Mesothelial cell of epicardium (in vitro differentiated cells): ENCODE data around the gene RAPGEF4. TPM values are rescaled to one million over a fixed set of nuclear protein-coding genes. Genes with fewer than 3 reads are reported as not detected.
"Not testable (repeated sequence)": the region's sequence is repeated elsewhere in the genome, so short reads cannot be mapped to it uniquely, and the experiment has no call there.

Experiments
- DNase-seq, 2 experiments: peaks; one replicate each; pipeline ENCODE4 v3.0.0; 2021; ENCODE audit warnings: low spot score in 2 of 2; ENCODE audit not compliant: unreplicated experiment in 2 of 2
- H3K27ac Mint-ChIP-seq: 2 replicates; pipeline ENCODE4 v1.8.0; 2021; ENCODE audit warnings: mixed read lengths
- H3K27me3 Mint-ChIP-seq: 2 replicates; pipeline ENCODE4 v1.8.0; 2021; ENCODE audit warnings: low read depth, mixed read lengths
- H3K36me3 Mint-ChIP-seq: 2 replicates; pipeline ENCODE4 v1.8.0; 2021; ENCODE audit warnings: mixed read lengths
- H3K4me1 Mint-ChIP-seq: 2 replicates; pipeline ENCODE4 v1.8.0; 2021; ENCODE audit warnings: mixed read lengths
- H3K4me3 Mint-ChIP-seq: 2 replicates; pipeline ENCODE4 v1.8.0; 2021; ENCODE audit warnings: mild to moderate bottlenecking, moderate library complexity, mixed read lengths
- H3K9me3 Mint-ChIP-seq: 2 replicates; pipeline ENCODE4 v1.8.0; 2021; ENCODE audit warnings: mixed read lengths
- CTCF ChIP-seq: fragments of 200-600 bp; sonication (generic); IDR thresholded peaks from one replicate; pipeline ENCODE4 v1.5.0; 2021; ENCODE audit warnings: antibody characterized with exemption; ENCODE audit not compliant: unreplicated experiment
- total RNA-seq: library from RNA; stranded (reverse); gene quantifications from 3 replicates; pipeline ENCODE4 v1.2.1, GENCODE V29; 2021

Gene RAPGEF4
- total RNA-seq, 1 donor from 2014 or later, result 24.7 TPM

- H3K27me3 Mint-ChIP-seq, result no peaks in the 10 kb centered on the region
- H3K4me3 Mint-ChIP-seq, result no peak overlapping the region
- no peaks in the 10 kb centered on the region for H3K9me3 Mint-ChIP-seq
- DNase-seq, result no peak
- no peak for TF ChIP-seq CTCF
- H3K4me1 Mint-ChIP-seq, result peaks cover 7% of the 10 kb centered on the region
- peaks cover 8% of the 10 kb centered on the region for H3K36me3 Mint-ChIP-seq
- H3K27ac Mint-ChIP-seq, result no peak overlapping the region
Observed at GRCh38 chr2:173034143-173034542, 298.5 kb downstream of the RAPGEF4 start.

GRCh38 chr2:173037245-173038120, 301.8 kb downstream of the RAPGEF4 start:
- no peak for DNase-seq
- H3K27ac Mint-ChIP-seq, result no peak overlapping the region
- peaks cover 7% of the 10 kb centered on the region for H3K4me1 Mint-ChIP-seq
- peaks cover 7% of the 10 kb centered on the region for H3K36me3 Mint-ChIP-seq
- no peak for TF ChIP-seq CTCF
- H3K4me3 Mint-ChIP-seq, result no peak overlapping the region
- no peaks in the 10 kb centered on the region for H3K9me3 Mint-ChIP-seq
- H3K27me3 Mint-ChIP-seq, result no peaks in the 10 kb centered on the region

GRCh38 chr2:173038257-173038656, 302.6 kb downstream of the RAPGEF4 start:
- not testable (repeated sequence) for H3K27ac Mint-ChIP-seq, DNase-seq, H3K4me3 Mint-ChIP-seq, H3K36me3 Mint-ChIP-seq, H3K4me1 Mint-ChIP-seq, H3K27me3 Mint-ChIP-seq, H3K9me3 Mint-ChIP-seq

GRCh38 chr2:173040729-173041128, 305.1 kb downstream of the RAPGEF4 start:
- peaks cover 6% of the 10 kb centered on the region for H3K36me3 Mint-ChIP-seq
- H3K4me1 Mint-ChIP-seq, result peaks cover 19% of the 10 kb centered on the region
- no peak overlapping the region for H3K27ac Mint-ChIP-seq
- H3K27me3 Mint-ChIP-seq, result no peaks in the 10 kb centered on the region
- no peak for DNase-seq
- no peaks in the 10 kb centered on the region for H3K9me3 Mint-ChIP-seq
- no peak overlapping the region for H3K4me3 Mint-ChIP-seq
- TF ChIP-seq CTCF, result no peak

GRCh38 chr2:173043476-173043875, 307.8 kb downstream of the RAPGEF4 start:
- Mint-ChIP-seq H3K36me3 (peaks cover 4% of the 10 kb centered on the region), H3K27ac (no peak overlapping the region), H3K9me3 (no peaks in the 10 kb centered on the region), H3K4me3 (no peak overlapping the region), H3K4me1 (peaks cover 15% of the 10 kb centered on the region), H3K27me3 (no peaks in the 10 kb centered on the region)
- DNase-seq, result no peak
- no peak for TF ChIP-seq CTCF

GRCh38 chr2:173043897-173044519, 308.4 kb downstream of the RAPGEF4 start:
- Mint-ChIP-seq H3K27me3 (no peaks in the 10 kb centered on the region), H3K9me3 (no peaks in the 10 kb centered on the region), H3K4me1 (peaks cover 20% of the 10 kb centered on the region), H3K27ac (no peak overlapping the region), H3K36me3 (peaks cover 2% of the 10 kb centered on the region), H3K4me3 (no peak overlapping the region)
- TF ChIP-seq CTCF, result no peak
- DNase-seq, result no peak
